Measurements from ENCODE around the gene ZBTB20.

The ZBTB20 gene

DNA sequence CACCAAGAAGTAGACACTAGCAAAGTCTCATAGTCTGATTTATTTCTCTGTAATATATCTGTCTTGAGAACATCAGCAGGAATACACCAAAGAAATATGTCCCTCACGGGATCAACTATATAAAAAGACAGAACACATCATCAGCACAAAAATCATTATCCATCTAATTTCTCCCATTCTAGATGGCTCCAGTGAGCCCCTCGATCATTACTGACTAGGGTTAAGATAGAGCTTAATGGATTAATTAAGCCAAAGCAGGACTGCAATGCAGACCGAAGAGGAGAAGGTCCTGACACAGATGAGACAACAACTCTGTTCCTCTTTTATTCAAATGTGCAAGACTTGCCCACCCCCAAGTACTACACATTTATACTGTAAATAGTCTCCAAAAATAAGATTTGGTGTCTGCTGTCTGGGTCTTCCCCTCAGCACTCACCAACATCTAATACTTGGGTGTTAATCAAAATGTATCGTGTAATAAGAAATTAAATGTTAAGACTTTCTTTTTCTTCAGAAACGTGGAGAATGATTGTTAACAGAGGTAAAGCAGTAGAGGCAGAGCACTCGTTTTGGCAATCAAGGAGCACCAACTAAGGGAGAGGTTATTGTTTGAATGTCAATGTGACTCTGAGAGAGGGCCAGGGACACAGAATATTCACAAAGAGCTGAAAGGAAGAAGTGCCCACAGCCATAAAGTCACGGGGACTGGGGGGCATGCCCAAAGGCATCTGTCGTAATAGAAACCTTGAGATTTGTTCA lies 719.6 kb downstream of the ZBTB20 start:
- no peak for DNase-seq

DNA sequence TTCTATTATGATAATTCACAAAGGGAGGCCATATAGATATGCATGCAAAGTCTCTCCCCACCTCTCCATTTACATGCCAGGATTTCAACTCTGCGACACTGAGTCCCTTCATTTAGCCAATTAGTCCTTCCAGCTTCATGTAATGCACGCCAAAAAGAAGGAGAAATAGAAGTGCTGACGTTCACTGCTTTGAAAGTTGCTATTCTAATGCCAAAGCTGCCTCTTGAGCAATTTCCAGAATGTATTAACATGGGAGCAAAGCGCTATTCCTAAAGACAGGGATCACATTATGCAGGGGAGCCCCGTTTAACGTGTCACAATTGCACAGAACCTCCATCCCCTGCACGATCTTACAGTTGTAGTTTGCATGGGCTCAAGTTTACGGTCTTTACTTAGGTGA lies 722.8 kb downstream of the ZBTB20 start:
- DNase-seq = no peak

DNA sequence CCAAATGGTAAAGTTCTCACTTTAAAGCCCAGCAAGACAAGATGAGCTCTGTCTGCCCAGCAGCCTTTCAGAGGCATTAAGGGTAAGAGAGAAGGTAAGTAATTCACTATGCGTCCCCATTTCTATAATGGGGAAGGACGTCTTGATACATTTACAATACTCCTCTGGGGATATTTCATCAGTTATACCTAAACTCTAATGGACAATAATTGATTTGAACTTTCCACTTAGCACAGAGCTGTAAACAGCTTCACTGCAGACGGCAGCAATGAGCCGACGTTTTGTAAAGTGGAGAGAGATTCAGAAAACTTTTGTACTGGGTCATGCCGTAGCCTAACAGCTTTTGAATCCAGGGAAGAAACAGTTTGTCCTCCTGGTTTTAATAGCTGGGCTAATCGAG lies 725.9 kb downstream of the ZBTB20 start:
- DNase-seq = no peak

DNA sequence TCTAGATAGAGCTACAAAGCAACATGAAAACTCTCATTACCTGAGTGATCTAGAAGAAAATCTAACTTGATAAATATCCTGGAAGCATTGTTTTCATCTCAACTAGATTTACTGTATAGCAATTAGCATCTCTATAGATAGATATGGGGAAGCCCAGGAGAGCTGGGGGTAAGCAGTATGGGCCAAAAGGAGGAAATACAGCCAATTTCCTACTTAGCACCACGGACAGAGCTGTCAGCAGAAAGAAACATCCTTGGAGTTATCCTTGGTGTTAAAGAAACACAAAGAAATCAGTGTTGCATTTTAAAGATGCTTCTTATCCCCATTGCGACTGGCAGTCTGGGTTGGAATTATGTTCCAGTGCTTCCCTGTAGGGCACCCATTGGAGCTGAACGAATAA lies 727.0 kb downstream of the ZBTB20 start:
- DNase-seq = no peak

DNA sequence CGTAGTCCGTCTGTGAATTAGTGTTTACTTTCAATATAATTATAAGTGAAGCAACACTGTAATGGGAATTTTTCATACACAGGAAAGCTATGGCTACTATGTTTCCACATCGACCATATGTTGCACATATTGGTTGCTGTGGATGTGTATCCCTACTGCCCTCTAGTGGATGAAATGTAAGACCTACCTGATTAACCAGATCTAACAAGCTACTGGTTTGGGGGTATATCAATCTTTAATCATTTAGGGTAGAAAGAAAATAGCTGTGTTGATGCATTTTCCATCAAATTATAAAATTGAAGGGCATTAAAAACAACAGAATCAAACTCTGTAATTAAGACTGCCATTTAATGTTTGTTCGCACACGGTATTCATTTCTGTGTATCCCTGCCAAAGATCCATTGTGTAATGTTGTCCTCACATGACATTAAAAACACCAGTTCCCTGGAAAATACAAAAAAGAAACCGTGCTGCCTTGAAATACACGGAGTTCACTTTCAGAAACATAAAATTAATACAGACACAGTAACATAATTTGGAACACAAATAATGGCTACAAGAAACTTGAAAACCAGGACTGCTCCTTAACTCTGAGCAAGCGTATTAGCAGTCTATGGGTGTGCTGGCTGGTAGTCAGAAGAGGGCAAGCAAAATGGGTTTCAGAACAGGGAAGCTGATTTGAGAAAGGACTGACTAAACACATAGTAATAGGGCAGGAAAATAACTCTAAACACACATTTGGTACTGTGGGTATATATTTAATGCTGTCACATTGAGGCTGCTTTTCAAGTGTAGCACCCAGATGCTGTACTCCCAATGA lies 728.2 kb downstream of the ZBTB20 start:
- DNase-seq = no peak

DNA sequence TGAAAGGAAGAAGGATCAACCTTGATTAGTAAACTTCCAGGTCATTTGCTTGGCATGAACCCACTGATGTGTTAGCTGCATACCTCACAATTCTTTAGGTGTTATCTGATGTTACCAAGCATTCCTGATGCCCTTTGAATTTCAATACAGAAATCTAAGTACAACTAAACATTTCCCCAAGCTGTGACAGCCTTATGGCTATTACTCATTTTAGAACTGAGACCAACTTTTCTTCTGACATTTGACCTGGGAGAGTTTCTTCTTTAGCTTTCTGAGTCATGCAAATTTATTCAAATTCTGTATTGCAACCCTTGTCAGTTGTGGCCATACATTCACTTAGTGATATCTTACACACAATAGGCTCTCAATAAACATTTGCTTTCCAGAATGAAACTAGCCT lies 729.0 kb downstream of the ZBTB20 start:
- DNase-seq = no peak

DNA sequence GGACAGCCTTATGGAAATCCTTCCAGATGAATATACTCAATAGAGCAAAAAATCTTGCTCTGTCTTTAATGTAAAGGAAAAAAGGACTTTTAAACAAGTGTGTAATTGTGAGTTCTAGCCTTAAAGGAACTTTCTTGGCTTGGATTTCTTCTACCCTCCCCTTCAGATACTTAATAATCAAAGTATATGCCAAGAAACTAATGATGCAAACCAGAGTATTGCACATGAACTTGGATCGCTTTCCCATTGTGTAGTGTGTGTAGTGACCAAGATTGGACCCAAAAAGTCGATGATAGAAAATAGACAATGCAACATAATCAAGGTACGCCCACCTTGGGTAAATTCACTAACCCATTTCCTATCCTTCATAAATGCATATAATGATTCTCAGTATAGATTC lies 729.4 kb downstream of the ZBTB20 start:
- no peak for DNase-seq

DNA sequence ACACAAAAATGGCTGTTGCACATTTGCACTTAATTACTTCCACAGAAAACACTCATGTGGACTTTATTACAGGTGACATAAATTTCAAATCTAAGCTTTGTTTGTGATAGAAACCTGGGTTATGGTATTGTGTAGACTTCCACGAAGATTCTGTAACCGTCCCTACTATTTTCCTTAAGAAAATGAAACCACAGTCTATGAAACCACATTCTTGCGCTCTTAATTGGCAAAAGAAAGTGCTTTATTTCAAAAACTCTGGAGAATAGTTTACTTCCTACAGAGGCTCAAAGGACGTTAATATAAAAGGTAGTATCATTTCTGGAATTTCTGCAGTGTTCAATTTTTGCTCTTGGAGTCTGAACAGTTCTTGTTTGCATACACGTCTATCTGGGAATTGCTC lies 729.8 kb downstream of the ZBTB20 start:
- no peak for DNase-seq

DNA sequence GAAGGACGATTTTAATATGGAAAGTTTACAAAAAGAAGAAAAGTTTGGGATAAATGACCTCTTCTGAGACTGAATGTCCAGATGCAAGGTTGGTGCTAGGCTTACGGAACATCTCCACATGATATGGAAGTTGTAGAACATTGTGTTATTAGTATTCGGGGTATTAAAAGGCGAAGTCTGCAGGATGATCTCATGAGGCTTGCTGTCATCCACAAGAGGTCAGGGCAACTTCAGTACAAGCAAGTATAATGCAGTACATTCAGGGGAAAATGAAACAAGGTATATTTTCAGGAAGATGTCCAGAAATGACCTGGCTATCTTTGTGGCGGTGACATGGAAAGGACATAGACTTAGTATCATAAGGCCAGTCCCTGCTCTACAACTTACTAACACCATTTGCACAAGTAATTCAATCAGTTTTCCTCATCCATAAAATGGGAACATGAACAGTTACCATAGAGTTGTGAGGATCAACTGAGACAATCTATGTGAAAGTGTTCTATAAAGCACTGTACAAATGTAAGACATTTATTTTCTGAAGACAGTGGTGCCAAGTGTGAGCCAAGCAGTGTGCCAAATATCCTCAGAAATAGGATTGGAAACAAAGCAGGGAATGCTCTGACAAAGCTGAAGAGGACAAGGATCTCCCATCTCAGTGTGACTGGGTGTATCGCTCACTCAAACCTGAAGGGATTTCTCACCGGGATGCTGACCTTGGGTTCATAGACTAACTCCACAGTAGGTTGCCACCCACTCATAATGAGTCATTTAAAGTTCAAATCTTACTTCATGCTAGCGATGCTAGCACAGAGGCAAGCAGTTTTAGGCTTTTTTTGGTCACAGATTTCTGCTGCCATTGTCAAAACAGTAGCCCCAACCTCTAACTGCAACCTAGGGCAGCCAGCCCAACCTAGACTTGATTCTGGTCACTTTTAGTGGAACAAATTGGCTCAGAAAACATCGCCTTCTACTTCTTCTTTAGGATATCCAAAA lies 735.0 kb downstream of the ZBTB20 start:
- DNase-seq = no peak

DNA sequence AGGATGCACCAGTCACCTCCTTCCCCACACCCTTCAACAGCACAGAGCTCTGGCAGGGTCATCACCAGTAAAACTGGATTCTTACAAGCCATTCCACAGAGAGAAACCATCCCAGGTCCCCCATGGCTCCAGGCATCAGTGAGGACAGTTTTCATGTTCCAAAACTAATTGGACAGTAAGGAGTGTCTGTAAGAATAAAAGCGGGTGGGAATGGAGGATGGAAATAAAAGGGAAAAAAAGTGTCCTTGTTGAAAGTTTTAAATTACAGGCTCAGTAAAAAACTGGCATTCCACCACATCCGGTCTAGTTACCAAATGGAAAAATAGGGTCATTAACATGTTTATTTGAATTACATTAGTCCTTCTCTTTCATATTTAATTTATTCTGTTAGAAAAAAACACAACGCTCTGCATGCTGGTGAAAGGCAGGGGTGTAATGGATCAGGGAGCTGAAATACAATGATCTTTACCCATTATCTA lies 735.9 kb downstream of the ZBTB20 start:
- no peak for DNase-seq

DNA sequence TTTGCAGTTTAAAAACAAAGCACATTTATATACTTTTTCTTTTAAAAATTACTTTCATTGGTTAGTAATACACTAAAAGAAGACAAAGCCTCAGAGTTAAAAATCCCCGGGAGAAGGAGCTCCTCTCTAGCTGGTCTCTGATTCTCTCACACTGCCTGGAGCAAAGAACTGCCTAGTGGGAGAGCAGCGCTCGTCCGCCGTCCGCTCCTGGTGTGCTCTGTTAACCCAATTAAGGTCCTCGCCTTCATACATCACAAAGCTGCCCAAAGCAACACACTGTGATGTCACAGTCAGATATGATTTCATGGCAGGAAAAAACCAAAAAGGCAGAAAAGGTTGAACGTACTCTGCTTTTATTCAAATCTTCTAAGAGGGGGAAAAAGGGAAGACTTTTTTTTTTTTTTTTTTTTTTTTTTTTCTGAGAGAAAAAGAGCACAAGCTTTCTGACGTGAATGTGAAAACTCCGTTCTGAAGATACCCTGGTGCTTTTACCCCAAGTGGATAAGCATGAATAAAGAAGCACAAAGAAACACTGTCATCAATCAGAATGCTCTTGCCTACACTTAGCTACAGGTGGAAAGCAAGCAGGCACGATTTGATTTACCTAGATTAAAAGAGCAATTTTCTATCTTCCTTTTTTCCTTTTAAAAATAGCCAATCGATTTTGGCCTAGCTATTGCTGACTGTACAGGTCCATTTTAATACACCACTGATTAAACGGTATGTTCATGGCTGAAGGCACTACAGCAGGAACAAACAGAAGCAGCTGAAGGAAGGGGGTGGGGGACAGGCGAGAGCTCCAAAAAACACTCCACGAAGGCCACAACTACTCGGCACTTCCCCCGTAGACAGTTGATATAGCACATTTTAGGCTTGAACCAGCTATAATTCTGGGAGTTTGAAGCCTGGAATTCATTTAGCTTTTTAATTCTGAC lies 738.1 kb downstream of the ZBTB20 start:
- DNase-seq = no peak

DNA sequence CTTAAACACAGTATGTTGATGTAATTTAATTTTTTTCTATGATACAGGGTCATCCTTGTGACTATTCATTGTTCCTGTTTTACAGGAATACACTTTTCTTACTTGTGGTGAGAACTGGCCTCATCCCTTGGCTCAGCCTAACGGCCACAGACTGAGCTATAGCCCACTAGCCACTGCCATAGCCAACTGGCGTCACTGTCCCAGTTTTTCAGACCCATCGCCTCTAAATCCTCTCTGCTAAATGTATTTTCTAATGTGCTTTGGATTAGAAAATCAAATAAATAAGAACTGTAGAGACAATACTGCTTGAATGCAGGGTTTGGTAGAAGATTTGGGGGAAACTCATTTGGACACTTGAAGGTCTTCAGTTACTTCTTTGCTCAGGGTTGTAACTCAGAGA lies 740.2 kb downstream of the ZBTB20 start:
- no peak for DNase-seq

DNA sequence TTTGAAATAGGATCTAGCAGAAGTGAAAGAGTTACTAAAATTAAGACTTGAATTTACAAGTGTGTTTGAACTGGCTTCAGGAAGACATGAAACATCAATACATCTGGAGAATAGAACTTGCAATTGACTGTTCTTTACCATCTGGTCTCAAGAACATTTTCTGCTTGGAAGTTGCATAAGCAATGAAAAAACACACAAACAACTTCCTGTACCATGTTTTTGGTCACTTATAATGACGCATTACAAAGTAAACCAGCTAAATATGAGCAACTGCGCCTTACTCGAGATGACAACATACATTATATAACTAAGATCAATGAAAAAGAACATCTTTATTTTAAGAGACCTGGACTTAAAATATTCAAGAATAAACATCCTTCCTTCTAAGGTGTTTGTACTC lies 740.8 kb downstream of the ZBTB20 start:
- DNase-seq = no peak

DNA sequence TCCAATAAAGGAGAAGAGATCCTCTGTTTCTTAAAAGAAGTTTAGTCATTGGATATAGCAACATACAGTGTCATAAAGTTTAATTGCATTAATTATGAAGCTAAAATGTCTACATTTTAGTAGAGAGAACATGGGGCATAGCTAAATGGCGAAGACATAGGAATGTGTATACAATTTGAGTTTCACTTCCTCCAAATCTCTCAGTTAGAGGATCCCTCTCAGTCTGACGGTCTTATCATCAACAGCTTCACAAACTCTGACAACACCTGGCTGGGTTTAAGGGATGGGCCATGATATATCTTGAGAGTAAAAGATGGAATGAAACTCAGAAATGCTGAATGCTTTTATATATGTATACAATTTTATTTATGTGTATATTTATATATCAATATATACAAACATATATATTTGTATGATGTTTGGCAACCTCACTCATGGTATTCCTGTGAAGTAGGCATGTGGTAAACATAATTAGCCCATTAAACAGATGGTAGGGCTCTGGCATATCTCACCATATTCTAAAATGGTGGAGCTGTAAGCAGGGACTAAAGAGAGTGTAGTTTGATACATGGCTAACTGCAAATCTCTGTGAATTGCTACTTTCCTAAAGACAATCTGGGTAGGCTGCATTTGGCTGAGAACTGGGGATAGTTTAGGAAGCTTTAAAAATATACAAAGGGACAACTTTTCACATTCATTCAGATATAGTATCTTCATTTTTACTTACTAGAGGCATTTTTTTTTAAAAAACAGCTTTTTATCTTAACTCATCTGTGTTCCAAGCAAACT lies 741.7 kb downstream of the ZBTB20 start:
- no peak for DNase-seq

DNA sequence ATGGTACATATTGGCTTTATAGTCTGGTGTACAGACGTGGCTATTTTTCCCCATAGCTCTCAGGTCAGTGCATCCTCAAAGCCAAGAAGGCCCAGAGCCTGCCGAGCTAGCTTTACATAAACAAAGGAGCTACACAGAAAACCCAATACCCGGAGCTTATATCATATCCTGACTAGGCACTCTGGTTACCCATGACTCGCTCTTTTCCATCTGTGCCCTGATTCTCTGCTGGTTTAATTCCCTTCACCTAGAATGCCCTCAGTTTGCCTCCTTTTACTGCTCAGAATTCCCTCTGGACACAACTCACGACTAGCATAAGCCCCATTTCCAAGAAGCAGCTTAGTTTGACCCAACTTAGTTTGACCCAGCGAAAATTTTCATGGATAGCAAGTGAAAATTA lies 742.5 kb downstream of the ZBTB20 start:
- DNase-seq = no peak

DNA sequence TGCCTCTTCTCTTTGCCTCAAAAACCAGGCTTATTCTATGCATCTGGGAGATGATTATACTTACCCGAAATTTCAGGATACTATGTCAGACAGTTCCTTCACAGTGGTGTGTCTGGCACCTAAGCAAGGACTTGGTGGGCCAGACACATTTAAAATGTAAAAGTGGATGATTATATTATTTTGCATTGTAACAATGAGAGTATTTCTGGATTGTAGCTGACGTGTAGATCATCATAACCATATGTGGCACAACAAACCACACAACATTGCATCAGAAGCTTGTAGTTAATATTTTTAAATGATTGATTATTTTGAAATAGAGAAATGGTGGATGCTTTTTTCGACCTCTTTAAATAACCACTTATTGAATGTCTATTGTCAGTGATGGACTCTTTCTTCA lies 744.2 kb downstream of the ZBTB20 start:
- DNase-seq = no peak

DNA sequence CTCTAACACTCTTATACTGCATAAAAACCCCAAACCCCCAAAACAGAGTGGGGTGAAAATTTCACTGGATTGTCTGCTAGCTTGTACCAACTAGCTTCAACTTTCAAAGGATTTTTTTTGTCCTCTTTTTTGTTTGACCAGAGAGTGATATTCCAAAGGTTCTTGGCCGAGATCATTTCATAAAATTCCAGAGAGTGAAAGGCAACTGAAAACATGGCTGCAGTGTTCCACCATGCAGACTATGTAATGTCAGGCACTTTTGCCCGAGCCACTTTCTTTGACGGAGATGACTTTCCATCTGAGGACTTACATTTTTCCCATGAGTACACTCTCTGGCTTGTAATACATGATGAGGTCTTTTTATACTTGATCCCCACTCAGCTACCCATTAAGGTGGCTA lies 745.7 kb downstream of the ZBTB20 start:
- DNase-seq = no peak

DNA sequence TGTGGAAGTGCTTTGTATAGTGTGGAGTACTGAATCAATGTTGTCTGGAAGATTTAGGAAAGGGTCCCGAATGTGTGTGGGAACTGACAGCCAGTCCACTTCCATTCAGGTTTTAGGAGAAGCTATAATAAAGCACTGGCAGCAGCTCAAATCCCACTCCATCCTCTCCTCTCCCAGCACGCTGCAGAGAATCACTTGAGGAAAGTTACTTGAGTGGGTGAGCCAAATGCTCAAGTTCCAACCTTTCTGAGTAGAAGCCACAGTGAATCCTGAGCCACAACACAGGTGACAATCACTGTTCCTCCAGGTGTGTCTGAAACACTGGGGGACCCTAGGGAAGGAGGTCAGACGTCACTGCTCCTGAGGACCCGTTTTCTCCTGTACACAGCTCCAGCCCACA lies 746.7 kb downstream of the ZBTB20 start:
- DNase-seq = no peak

DNA sequence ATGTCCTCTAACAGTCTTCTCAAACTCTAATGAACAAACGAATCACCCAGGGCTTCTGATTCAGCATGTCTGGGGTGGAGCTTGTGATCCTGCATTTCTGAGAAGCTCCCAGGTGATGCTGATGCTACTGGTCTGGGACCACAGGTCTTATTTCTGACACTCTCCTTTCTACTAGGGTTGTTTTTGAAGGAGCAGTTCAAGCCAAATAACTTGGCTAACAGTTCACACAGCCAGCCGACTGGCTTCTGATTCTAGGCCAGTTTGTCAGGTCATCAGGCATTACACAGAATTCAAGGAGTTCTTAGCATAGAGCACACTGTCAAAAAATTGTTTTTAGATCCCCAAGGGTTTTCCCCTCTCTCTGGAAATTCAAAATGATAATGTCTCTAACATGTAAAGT lies 752.5 kb downstream of the ZBTB20 start:
- DNase-seq = no peak

DNA sequence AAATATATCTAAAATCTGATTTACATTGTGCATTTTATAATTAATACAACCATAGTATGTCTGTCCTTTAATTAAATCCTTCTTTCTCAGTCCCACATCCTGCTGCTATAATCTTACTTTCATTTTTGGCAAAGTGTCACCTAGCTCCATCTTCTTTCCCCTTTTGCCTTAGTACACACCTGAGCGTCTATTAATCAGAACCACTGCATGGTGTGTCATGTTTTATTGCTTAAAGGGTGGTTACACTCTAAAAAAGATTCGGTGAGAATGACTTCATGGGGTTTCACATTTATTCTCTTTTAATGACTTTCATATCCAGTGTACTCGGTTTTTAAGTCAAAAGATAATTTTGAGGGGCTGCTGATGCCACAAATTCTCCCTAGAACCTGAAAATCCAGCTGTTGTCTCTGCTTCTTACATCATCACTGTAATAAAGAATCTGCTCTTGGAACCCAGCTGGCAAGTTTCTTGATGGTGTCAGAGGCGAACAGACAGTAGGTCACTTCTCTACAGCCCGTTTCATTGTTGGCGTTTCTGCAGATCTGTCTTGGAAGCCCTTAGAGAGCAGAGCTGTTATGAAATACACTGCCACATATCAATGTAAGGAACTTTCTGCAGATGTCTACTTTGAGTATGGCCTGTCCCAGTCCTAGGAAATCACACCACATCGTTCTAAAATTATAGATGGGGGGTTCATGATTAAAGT lies 753.6 kb downstream of the ZBTB20 start:
- DNase-seq = no peak
